Activated naive CD4-positive, alpha-beta T cell treated with anti-CD3 and anti-CD28 coated beads, Interleukin-2, amount 50 U/mL, for 24 hours (primary cell): ENCODE measurements around the gene STARD5.
"Not testable (repeated sequence)": the region's sequence is repeated elsewhere in the genome, so short reads cannot be mapped to it uniquely, and the experiment has no call there.

Experiments
- H3K27ac Mint-ChIP-seq: one replicate; pipeline ENCODE4 v1.8.0; 2021; ENCODE audit warnings: mild to moderate bottlenecking, mixed read lengths
- H3K27me3 Mint-ChIP-seq: one replicate; pipeline ENCODE4 v1.8.0; 2021; ENCODE audit warnings: mixed read lengths
- H3K36me3 Mint-ChIP-seq: one replicate; pipeline ENCODE4 v1.8.0; 2021; ENCODE audit warnings: mixed read lengths
- H3K4me1 Mint-ChIP-seq: one replicate; pipeline ENCODE4 v1.8.0; 2021; ENCODE audit warnings: mixed read lengths
- H3K4me3 Mint-ChIP-seq: one replicate; pipeline ENCODE4 v1.8.0; 2021; ENCODE audit warnings: mild to moderate bottlenecking, mixed read lengths
- H3K9me3 Mint-ChIP-seq: one replicate; pipeline ENCODE4 v1.8.0; 2021; ENCODE audit warnings: mixed read lengths

The STARD5 gene

GRCh38 chr15:81343371-81343770 lies 19.4 kb upstream of the STARD5 start:
- Mint-ChIP-seq H3K27ac (no peak overlapping the region), H3K9me3 (no peaks in the 10 kb centered on the region), H3K27me3 (no peaks in the 10 kb centered on the region), H3K36me3 (peaks cover 3% of the 10 kb centered on the region), H3K4me1 (peaks cover 6% of the 10 kb centered on the region), H3K4me3 (no peak overlapping the region)

- Mint-ChIP-seq H3K4me1 (peaks cover 5% of the 10 kb centered on the region), H3K9me3 (no peaks in the 10 kb centered on the region)
Observed at GRCh38 chr15:81341351-81341750, 17.4 kb upstream of the STARD5 start.

GRCh38 chr15:81339851-81340250 lies 15.9 kb upstream of the STARD5 start:
- peaks cover 2% of the 10 kb centered on the region for H3K36me3 Mint-ChIP-seq
- H3K4me3 Mint-ChIP-seq = no peak overlapping the region
- no peaks in the 10 kb centered on the region for H3K27me3 Mint-ChIP-seq
- no peaks in the 10 kb centered on the region for H3K9me3 Mint-ChIP-seq
- peaks cover 5% of the 10 kb centered on the region for H3K4me1 Mint-ChIP-seq
- no peak overlapping the region for H3K27ac Mint-ChIP-seq

More at GRCh38 chr15:81341351-81341750, 17.4 kb upstream of the STARD5 start:
- H3K4me3 Mint-ChIP-seq = no peak overlapping the region
- H3K27me3 Mint-ChIP-seq = no peaks in the 10 kb centered on the region
- H3K36me3 Mint-ChIP-seq = peaks cover 3% of the 10 kb centered on the region
- no peak overlapping the region for H3K27ac Mint-ChIP-seq

- Mint-ChIP-seq H3K4me3 (no peak overlapping the region), H3K27me3 (no peaks in the 10 kb centered on the region), H3K27ac (no peak overlapping the region), H3K4me1 (peaks cover 5% of the 10 kb centered on the region), H3K9me3 (no peaks in the 10 kb centered on the region), H3K36me3 (no peaks in the 10 kb centered on the region)
Observed at GRCh38 chr15:81339321-81339720, 15.4 kb upstream of the STARD5 start.

GRCh38 chr15:81338170-81339007 lies 14.4 kb upstream of the STARD5 start:
- Mint-ChIP-seq H3K9me3 (no peaks in the 10 kb centered on the region), H3K27me3 (no peaks in the 10 kb centered on the region), H3K4me3 (no peak overlapping the region), H3K36me3 (no peaks in the 10 kb centered on the region), H3K4me1 (peaks cover 5% of the 10 kb centered on the region), H3K27ac (no peak overlapping the region)

- H3K9me3 Mint-ChIP-seq = no peaks in the 10 kb centered on the region
- no peaks in the 10 kb centered on the region for H3K27me3 Mint-ChIP-seq
- H3K4me3 Mint-ChIP-seq = no peak overlapping the region
- H3K27ac Mint-ChIP-seq = no peak overlapping the region
- peaks cover 11% of the 10 kb centered on the region for H3K4me1 Mint-ChIP-seq
- no peaks in the 10 kb centered on the region for H3K36me3 Mint-ChIP-seq
Observed at GRCh38 chr15:81337713-81338157, 13.8 kb upstream of the STARD5 start.

- H3K4me3 Mint-ChIP-seq = no peak overlapping the region
- H3K4me1 Mint-ChIP-seq = peaks cover 11% of the 10 kb centered on the region
- no peaks in the 10 kb centered on the region for H3K9me3 Mint-ChIP-seq
- H3K36me3 Mint-ChIP-seq = no peaks in the 10 kb centered on the region
- H3K27me3 Mint-ChIP-seq = no peaks in the 10 kb centered on the region
- H3K27ac Mint-ChIP-seq = no peak overlapping the region
Observed at GRCh38 chr15:81337241-81337640, 13.3 kb upstream of the STARD5 start.

GRCh38 chr15:81336568-81336967 lies 12.6 kb upstream of the STARD5 start:
- H3K9me3 Mint-ChIP-seq = no peaks in the 10 kb centered on the region
- no peaks in the 10 kb centered on the region for H3K27me3 Mint-ChIP-seq
- no peak overlapping the region for H3K4me3 Mint-ChIP-seq
- H3K27ac Mint-ChIP-seq = no peak overlapping the region
- no peaks in the 10 kb centered on the region for H3K36me3 Mint-ChIP-seq
- H3K4me1 Mint-ChIP-seq = peaks cover 16% of the 10 kb centered on the region

GRCh38 chr15:81335631-81336030 lies 11.7 kb upstream of the STARD5 start:
- Mint-ChIP-seq H3K9me3 (no peaks in the 10 kb centered on the region), H3K36me3 (no peaks in the 10 kb centered on the region), H3K4me3 (no peak overlapping the region), H3K27ac (no peak overlapping the region), H3K4me1 (peaks cover 25% of the 10 kb centered on the region), H3K27me3 (no peaks in the 10 kb centered on the region)

GRCh38 chr15:81334768-81335435 lies 11.0 kb upstream of the STARD5 start:
- Mint-ChIP-seq H3K4me3 (no peak overlapping the region), H3K27ac (no peak overlapping the region), H3K36me3 (no peaks in the 10 kb centered on the region), H3K9me3 (no peaks in the 10 kb centered on the region), H3K27me3 (no peaks in the 10 kb centered on the region), H3K4me1 (peaks cover 30% of the 10 kb centered on the region)

GRCh38 chr15:81333363-81333762 lies 9.4 kb upstream of the STARD5 start:
- Mint-ChIP-seq H3K9me3 (no peaks in the 10 kb centered on the region), H3K27ac (no peak overlapping the region)

GRCh38 chr15:81332326-81332725 lies 8.4 kb upstream of the STARD5 start:
- Mint-ChIP-seq H3K9me3 (no peaks in the 10 kb centered on the region), H3K4me3 (no peak overlapping the region), H3K27me3 (no peaks in the 10 kb centered on the region), H3K4me1 (peaks cover 37% of the 10 kb centered on the region), H3K36me3 (no peaks in the 10 kb centered on the region), H3K27ac (no peak overlapping the region)

More at GRCh38 chr15:81333363-81333762, 9.4 kb upstream of the STARD5 start:
- no peaks in the 10 kb centered on the region for H3K36me3 Mint-ChIP-seq
- H3K27me3 Mint-ChIP-seq = no peaks in the 10 kb centered on the region
- H3K4me3 Mint-ChIP-seq = no peak overlapping the region
- H3K4me1 Mint-ChIP-seq = peaks cover 33% of the 10 kb centered on the region

- Mint-ChIP-seq H3K27me3 (no peaks in the 10 kb centered on the region), H3K4me3 (peak overlapping the region; percentile 66), H3K4me1 (peaks cover 42% of the 10 kb centered on the region), H3K36me3 (no peaks in the 10 kb centered on the region), H3K9me3 (no peaks in the 10 kb centered on the region), H3K27ac (no peak overlapping the region)
Observed at GRCh38 chr15:81331600-81331999, 7.7 kb upstream of the STARD5 start.

GRCh38 chr15:81331141-81331540 lies 7.2 kb upstream of the STARD5 start:
- H3K9me3 Mint-ChIP-seq, H3K27me3 Mint-ChIP-seq, H3K27ac Mint-ChIP-seq, H3K36me3 Mint-ChIP-seq: not testable (repeated sequence)
- peaks cover 42% of the 10 kb centered on the region for H3K4me1 Mint-ChIP-seq
- peak overlapping the region; percentile 66 for H3K4me3 Mint-ChIP-seq

- no peaks in the 10 kb centered on the region for H3K36me3 Mint-ChIP-seq
- peak overlapping the region; percentile 66 for H3K4me3 Mint-ChIP-seq
- no peaks in the 10 kb centered on the region for H3K27me3 Mint-ChIP-seq
- no peak overlapping the region for H3K27ac Mint-ChIP-seq
- no peaks in the 10 kb centered on the region for H3K9me3 Mint-ChIP-seq
- peaks cover 43% of the 10 kb centered on the region for H3K4me1 Mint-ChIP-seq
Observed at GRCh38 chr15:81330366-81331090, 6.6 kb upstream of the STARD5 start.

GRCh38 chr15:81329446-81329845 lies 5.5 kb upstream of the STARD5 start:
- Mint-ChIP-seq H3K36me3 (no peaks in the 10 kb centered on the region), H3K4me3 (no peak overlapping the region), H3K27ac (no peak overlapping the region), H3K9me3 (no peaks in the 10 kb centered on the region), H3K4me1 (peaks cover 52% of the 10 kb centered on the region), H3K27me3 (no peaks in the 10 kb centered on the region)
